Measurements from ENCODE around the gene SULT1C2. TPM values are rescaled to one million over a fixed set of nuclear protein-coding genes. Genes with fewer than 3 reads are reported as not detected.

SULT1C2 gene
- total and polyA plus RNA-seq, 2 donors (not counting 1 experiment from before 2014, with no cell fraction given): not detected

DNA sequence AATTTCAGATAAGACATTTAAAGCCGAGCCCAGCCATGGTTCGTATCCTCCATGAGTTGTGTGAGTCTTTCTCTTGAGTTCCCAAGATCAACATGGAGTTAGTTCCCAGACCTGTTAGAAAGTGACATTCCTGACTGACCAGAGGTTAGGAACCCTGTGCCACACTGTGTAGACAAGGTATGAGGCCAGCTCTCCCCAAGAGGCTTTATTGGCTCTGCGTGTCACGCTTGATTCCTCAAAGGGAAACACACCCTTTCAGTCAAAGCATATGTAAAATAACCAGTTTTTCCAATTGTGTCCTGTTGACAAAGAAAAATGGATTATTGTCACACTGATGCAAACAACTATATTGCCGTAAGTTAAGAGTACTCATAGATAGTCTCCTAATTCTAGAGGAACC is 47.7 kb upstream of the SULT1C2 start:
- DNase-seq: no peak
- H3K27ac Mint-ChIP-seq: no peak overlapping the region
- Histone ChIP-seq H4K20me1 (ENCODE audit: control insufficient read depth, insufficient read depth, low read length, poor library complexity, severe bottlenecking) (no peaks in the 10 kb centered on the region), H3K36me3 (replicated peaks in 1 of 2; ENCODE audit: control extremely low read depth in 1 of 2, control insufficient read depth in 1 of 2, extremely low read depth in 1 of 2, insufficient read depth in 2 of 2, low read length in 1 of 2) (no peaks in the 10 kb centered on the region), H2AFZ (ENCODE audit: insufficient read depth, low read depth, low read length, poor library complexity, severe bottlenecking) (no peak overlapping the region), H3K27ac (ENCODE audit: low read length in 2 of 2) (no peak overlapping the region), H3K4me3 (ENCODE audit: control extremely low read depth in 1 of 5, extremely low read depth in 1 of 5, insufficient read depth in 1 of 5, low read depth in 2 of 5, low read length in 4 of 5) (no peak overlapping the region), H3K4me1 (ENCODE audit: control insufficient read depth in 2 of 2, insufficient read depth in 2 of 2, low read length in 2 of 2) (no peaks in the 10 kb centered on the region), H3K4me2 (replicated peaks; ENCODE audit: low read depth, low read length, poor library complexity, severe bottlenecking) (no peak overlapping the region), H3K9ac (ENCODE audit: low read length) (no peak overlapping the region), H3K79me2 (ENCODE audit: control insufficient read depth, insufficient read depth, low read length) (no peaks in the 10 kb centered on the region), H3K9me3 (ENCODE audit: control extremely low read depth in 1 of 3, control insufficient read depth in 2 of 3, insufficient read depth in 1 of 3, low read length in 2 of 3) (peaks cover 0 to 4% (median 3%) of the 10 kb centered on the region in 3 donors), H3K27me3 (replicated peaks in 1 of 4; ENCODE audit: control extremely low read depth in 1 of 4, control insufficient read depth in 3 of 4, insufficient read depth in 4 of 4, low read length in 3 of 4) (peaks cover 0 to 2% (median 0%) of the 10 kb centered on the region in 4 experiments)
- CTCF ChIA-PET: no interaction called here
- WGBS (ENCODE audit: insufficient coverage): 100% methylated on average over 2 of the region's 5 CpGs
- H3K27me3 Mint-ChIP-seq: peaks cover 5% of the 10 kb centered on the region
- H3K9me3 Mint-ChIP-seq (ENCODE audit: insufficient read depth): peaks cover 8% of the 10 kb centered on the region
- POLR2A ChIA-PET: no interaction called here
- intact Hi-C loops (cut with micrococcal nuclease): no loop called here
- TF ChIP-seq, protein P1, sequence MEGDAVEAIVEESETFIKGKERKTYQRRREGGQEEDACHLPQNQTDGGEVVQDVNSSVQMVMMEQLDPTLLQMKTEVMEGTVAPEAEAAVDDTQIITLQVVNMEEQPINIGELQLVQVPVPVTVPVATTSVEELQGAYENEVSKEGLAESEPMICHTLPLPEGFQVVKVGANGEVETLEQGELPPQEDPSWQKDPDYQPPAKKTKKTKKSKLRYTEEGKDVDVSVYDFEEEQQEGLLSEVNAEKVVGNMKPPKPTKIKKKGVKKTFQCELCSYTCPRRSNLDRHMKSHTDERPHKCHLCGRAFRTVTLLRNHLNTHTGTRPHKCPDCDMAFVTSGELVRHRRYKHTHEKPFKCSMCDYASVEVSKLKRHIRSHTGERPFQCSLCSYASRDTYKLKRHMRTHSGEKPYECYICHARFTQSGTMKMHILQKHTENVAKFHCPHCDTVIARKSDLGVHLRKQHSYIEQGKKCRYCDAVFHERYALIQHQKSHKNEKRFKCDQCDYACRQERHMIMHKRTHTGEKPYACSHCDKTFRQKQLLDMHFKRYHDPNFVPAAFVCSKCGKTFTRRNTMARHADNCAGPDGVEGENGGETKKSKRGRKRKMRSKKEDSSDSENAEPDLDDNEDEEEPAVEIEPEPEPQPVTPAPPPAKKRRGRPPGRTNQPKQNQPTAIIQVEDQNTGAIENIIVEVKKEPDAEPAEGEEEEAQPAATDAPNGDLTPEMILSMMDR (IDR thresholded peaks at IDR 0.05): no peak
- TF ChIP-seq EZH2 (IDR thresholded peaks at IDR 0.05; ENCODE audit: borderline replicate concordance, insufficient read depth, low read depth, low read length, poor library complexity, severe bottlenecking): no peak
- no peaks in the 10 kb centered on the region for H3K4me1 Mint-ChIP-seq
- ATAC-seq (ENCODE audit: low read depth): no peak
- H3K4me3 Mint-ChIP-seq: no peak overlapping the region

DNA sequence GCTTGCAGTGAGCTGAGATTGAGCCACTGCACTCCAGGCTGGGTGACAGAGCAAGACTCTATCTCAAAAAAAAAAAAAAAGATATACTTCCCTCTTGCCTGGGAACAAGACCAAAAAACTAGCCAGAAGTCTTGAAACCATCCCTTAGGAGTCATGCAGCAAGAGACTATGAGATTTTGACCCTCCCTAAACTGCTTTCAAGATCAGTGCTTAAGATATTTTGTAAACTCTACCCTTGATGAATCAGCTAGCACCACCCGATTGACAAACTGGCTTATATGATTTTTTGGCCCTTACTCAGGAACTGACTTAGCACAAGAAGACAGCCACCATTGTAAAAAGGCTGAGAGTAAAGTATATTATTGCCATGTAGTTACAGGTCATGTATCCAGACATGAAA is 45.1 kb upstream of the SULT1C2 start:
- H3K4me3 ChIP-seq (ENCODE audit: control extremely low read depth in 1 of 5, extremely low read depth in 1 of 5, insufficient read depth in 1 of 5, low read depth in 2 of 5, low read length in 4 of 5): no peak overlapping the region
- H3K27ac ChIP-seq (ENCODE audit: low read length in 2 of 2): no peak overlapping the region
- H3K36me3 ChIP-seq (replicated peaks in 1 of 2; ENCODE audit: control extremely low read depth in 1 of 2, control insufficient read depth in 1 of 2, extremely low read depth in 1 of 2, insufficient read depth in 2 of 2, low read length in 1 of 2): no peaks in the 10 kb centered on the region
- DNase-seq (no peak), ATAC-seq (ENCODE audit: low read depth) (no peak)
- Mint-ChIP-seq H3K9me3 (ENCODE audit: insufficient read depth) (peaks cover 5% of the 10 kb centered on the region), H3K4me1 (no peaks in the 10 kb centered on the region), H3K27ac (no peak overlapping the region), H3K27me3 (peaks cover 2% of the 10 kb centered on the region), H3K4me3 (no peak overlapping the region)
- CTCF ChIA-PET: no interaction called here
- no peaks in the 10 kb centered on the region for H3K79me2 ChIP-seq (ENCODE audit: control insufficient read depth, insufficient read depth, low read length)
- no peak overlapping the region for H3K4me2 ChIP-seq (replicated peaks; ENCODE audit: low read depth, low read length, poor library complexity, severe bottlenecking)
- TF ChIP-seq, protein P1 (IDR thresholded peaks at IDR 0.05): no peak
- TF ChIP-seq EZH2 (IDR thresholded peaks at IDR 0.05; ENCODE audit: borderline replicate concordance, insufficient read depth, low read depth, low read length, poor library complexity, severe bottlenecking): no peak
- H3K27me3 ChIP-seq (replicated peaks in 1 of 4; ENCODE audit: control extremely low read depth in 1 of 4, control insufficient read depth in 3 of 4, insufficient read depth in 4 of 4, low read length in 3 of 4): peaks cover 0 to 3% (median 0%) of the 10 kb centered on the region in 4 experiments
- H3K4me1 ChIP-seq (ENCODE audit: control insufficient read depth in 2 of 2, insufficient read depth in 2 of 2, low read length in 2 of 2): no peaks in the 10 kb centered on the region
- POLR2A ChIA-PET: no interaction called here
- H3K9me3 ChIP-seq (ENCODE audit: control extremely low read depth in 1 of 3, control insufficient read depth in 2 of 3, insufficient read depth in 1 of 3, low read length in 2 of 3): no peaks in the 10 kb centered on the region
- whole genome bisulfite sequencing (ENCODE audit: insufficient coverage): no CpG with 5 or more reads among the region's 1 CpG
- no peaks in the 10 kb centered on the region for H4K20me1 ChIP-seq (ENCODE audit: control insufficient read depth, insufficient read depth, low read length, poor library complexity, severe bottlenecking)
- H3K9ac ChIP-seq (ENCODE audit: low read length): no peak overlapping the region
- intact Hi-C loops (cut with micrococcal nuclease): no loop called here
- H2AFZ ChIP-seq (ENCODE audit: insufficient read depth, low read depth, low read length, poor library complexity, severe bottlenecking): no peak overlapping the region
